ENCODE data around the gene ZFAND3. TPM values are rescaled to one million over a fixed set of nuclear protein-coding genes. Genes with fewer than 3 reads are reported as not detected.

Gene ZFAND3
- total and polyA plus RNA-seq, 2 of the 4 experiments (the other 2 are of a cell fraction): 10.9 to 26.7 TPM

DNA sequence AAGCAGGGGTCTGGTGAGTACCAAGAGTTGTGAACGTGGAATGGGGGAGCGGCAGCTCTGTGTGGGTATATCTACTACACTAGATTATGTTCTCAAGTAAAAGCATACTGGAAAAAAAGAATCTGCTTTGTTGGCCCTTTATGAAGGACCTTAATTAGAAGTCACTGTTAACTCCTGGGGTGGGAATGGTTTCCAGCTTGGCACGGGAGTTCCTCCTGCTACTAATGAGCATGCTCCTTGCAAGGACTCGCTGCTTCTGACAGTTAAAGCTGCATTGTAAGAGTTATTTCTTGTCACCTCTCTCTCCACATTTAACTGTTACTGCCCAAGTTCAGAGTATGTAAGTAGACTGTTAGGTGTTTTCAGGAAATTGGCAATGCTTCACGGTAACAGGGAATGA is 292.7 kb downstream of the ZFAND3 start:
- H3K4ac ChIP-seq (ENCODE audit: low read depth, low read length): no peak overlapping the region
- no peak for DNase-seq
- BruUV-seq (replicated peaks): no TSS peak
- H2BK20ac ChIP-seq (ENCODE audit: low read depth, low read length): no peak overlapping the region
- H4K5ac ChIP-seq (ENCODE audit: low read depth, low read length): no peak overlapping the region
- no peak overlapping the region for H3K27ac ChIP-seq (ENCODE audit: insufficient read depth, low read length)
- no peak overlapping the region for H2AFZ ChIP-seq (replicated peaks; ENCODE audit: low read length, poor library complexity)
- POLR2A ChIA-PET (ENCODE audit: unreplicated experiment): no interaction called here
- WGBS, 2 experiments (ENCODE audit: extremely low coverage in 2 of 2, insufficient read length in 1 of 2): no CpG with 5 or more reads among the region's 5 CpGs
- peaks cover 10% of the 10 kb centered on the region for H3K9me1 ChIP-seq (ENCODE audit: insufficient read depth, low read length)
- no peak overlapping the region for H2BK120ac ChIP-seq (ENCODE audit: low read depth, low read length)
- H3K23ac ChIP-seq (ENCODE audit: low read depth, low read length): no peak overlapping the region
- H3K4me3 ChIP-seq (ENCODE audit: insufficient read depth, low read depth, low read length): no peak overlapping the region
- H3K9ac ChIP-seq (ENCODE audit: low read depth, low read length): no peak overlapping the region
- no peak overlapping the region for H3K18ac ChIP-seq (ENCODE audit: low read depth, low read length)
- H3K14ac ChIP-seq (replicated peaks; ENCODE audit: low read depth, low read length): no peak overlapping the region
- H3K27me3 ChIP-seq (ENCODE audit: control insufficient read depth, insufficient read depth, low read length): no peaks in the 10 kb centered on the region
- H3K9me3 ChIP-seq (ENCODE audit: control insufficient read depth, insufficient read depth, low read length): no peaks in the 10 kb centered on the region
- no peak for ATAC-seq (ENCODE audit: low read depth)
- CTCF ChIA-PET: no interaction called here
- peaks cover 14% of the 10 kb centered on the region for H3K4me1 ChIP-seq (ENCODE audit: control insufficient read depth, insufficient read depth, low read length)
- H2AK5ac ChIP-seq (ENCODE audit: low read depth, low read length): no peak overlapping the region
- no peak overlapping the region for H3K4me2 ChIP-seq (ENCODE audit: low read depth, low read length)
- dilution Hi-C loops (cut with HindIII; ENCODE audit: low sequenced_read_pairs, unreplicated experiment) (no loop called here), in situ Hi-C loops (cut with MboI; ENCODE audit: low sequenced_read_pairs) (no loop called here), intact Hi-C loops (cut with micrococcal nuclease) (loop anchor here (10.0 kb wide), 1 partner anchor 317 kb away; no protein-coding TSS in a partner anchor)
- H4K91ac ChIP-seq (ENCODE audit: insufficient read depth, low read depth, low read length): no peak overlapping the region
- TF ChIP-seq MAFK (IDR thresholded peaks at IDR 0.05; ENCODE audit: low read depth, low read length) (no peak), MXI1 (IDR thresholded peaks at IDR 0.05; ENCODE audit: borderline replicate concordance, low read depth, low read length) (no peak), POLR2A (IDR thresholded peaks at IDR 0.05; ENCODE audit: low read depth, low read length) (no peak), NFE2L2 (IDR thresholded peaks at IDR 0.05; ENCODE audit: low read depth, low read length) (no peak), SMC3 (IDR thresholded peaks at IDR 0.05; ENCODE audit: low read depth, low read length) (no peak), RAD21 (IDR thresholded peaks at IDR 0.05; ENCODE audit: low read length) (no peak), RCOR1 (IDR thresholded peaks at IDR 0.05; ENCODE audit: insufficient replicate concordance, low read length) (no peak), BHLHE40 (IDR thresholded peaks at IDR 0.05; ENCODE audit: low read depth, low read length) (no peak), CHD1 (IDR thresholded peaks at IDR 0.05; ENCODE audit: low read depth, low read length) (no peak), RFX5 (IDR thresholded peaks at IDR 0.05; ENCODE audit: low read depth, low read length) (no peak), CEBPB (IDR thresholded peaks at IDR 0.05; ENCODE audit: low read depth, low read length) (no peak), MAZ (IDR thresholded peaks at IDR 0.05; ENCODE audit: borderline replicate concordance, low read depth, low read length) (no peak), FOS (IDR thresholded peaks at IDR 0.05; ENCODE audit: low read depth, low read length) (no peak)
- TF ChIP-seq, protein P1, sequence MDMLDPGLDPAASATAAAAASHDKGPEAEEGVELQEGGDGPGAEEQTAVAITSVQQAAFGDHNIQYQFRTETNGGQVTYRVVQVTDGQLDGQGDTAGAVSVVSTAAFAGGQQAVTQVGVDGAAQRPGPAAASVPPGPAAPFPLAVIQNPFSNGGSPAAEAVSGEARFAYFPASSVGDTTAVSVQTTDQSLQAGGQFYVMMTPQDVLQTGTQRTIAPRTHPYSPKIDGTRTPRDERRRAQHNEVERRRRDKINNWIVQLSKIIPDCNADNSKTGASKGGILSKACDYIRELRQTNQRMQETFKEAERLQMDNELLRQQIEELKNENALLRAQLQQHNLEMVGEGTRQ (IDR thresholded peaks at IDR 0.05; ENCODE audit: low read depth, low read length): no peak
- TF ChIP-seq, protein P2, sequence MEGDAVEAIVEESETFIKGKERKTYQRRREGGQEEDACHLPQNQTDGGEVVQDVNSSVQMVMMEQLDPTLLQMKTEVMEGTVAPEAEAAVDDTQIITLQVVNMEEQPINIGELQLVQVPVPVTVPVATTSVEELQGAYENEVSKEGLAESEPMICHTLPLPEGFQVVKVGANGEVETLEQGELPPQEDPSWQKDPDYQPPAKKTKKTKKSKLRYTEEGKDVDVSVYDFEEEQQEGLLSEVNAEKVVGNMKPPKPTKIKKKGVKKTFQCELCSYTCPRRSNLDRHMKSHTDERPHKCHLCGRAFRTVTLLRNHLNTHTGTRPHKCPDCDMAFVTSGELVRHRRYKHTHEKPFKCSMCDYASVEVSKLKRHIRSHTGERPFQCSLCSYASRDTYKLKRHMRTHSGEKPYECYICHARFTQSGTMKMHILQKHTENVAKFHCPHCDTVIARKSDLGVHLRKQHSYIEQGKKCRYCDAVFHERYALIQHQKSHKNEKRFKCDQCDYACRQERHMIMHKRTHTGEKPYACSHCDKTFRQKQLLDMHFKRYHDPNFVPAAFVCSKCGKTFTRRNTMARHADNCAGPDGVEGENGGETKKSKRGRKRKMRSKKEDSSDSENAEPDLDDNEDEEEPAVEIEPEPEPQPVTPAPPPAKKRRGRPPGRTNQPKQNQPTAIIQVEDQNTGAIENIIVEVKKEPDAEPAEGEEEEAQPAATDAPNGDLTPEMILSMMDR (conservative IDR thresholded peaks at IDR 0.05; ENCODE audit: low read depth, low read length): no peak
- TF ChIP-seq, protein P3, sequence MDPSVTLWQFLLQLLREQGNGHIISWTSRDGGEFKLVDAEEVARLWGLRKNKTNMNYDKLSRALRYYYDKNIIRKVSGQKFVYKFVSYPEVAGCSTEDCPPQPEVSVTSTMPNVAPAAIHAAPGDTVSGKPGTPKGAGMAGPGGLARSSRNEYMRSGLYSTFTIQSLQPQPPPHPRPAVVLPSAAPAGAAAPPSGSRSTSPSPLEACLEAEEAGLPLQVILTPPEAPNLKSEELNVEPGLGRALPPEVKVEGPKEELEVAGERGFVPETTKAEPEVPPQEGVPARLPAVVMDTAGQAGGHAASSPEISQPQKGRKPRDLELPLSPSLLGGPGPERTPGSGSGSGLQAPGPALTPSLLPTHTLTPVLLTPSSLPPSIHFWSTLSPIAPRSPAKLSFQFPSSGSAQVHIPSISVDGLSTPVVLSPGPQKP (IDR thresholded peaks at IDR 0.05; ENCODE audit: borderline replicate concordance, low read depth, low read length): no peak
- H3K36me3 ChIP-seq (ENCODE audit: control insufficient read depth, insufficient read depth, low read length): peaks cover 11% of the 10 kb centered on the region
- no peak overlapping the region for H2BK5ac ChIP-seq (ENCODE audit: low read depth, low read length, poor library complexity, severe bottlenecking)
- no peak overlapping the region for H3K56ac ChIP-seq (ENCODE audit: extremely low read depth, insufficient read depth, low read length)
- H2BK15ac ChIP-seq (ENCODE audit: low read depth, low read length): no peak overlapping the region
- peaks cover 50% of the 10 kb centered on the region; the same call in 1 of the 2 replicates for H4K20me1 ChIP-seq (ENCODE audit: insufficient read depth, low read length)
- peaks cover 58 to 83% of the 10 kb centered on the region in 2 experiments for H3K79me1 ChIP-seq (ENCODE audit: low read depth in 1 of 2, low read length in 2 of 2)
- no peak overlapping the region for H2AK9ac ChIP-seq (replicated peaks; ENCODE audit: low read depth, low read length, poor library complexity)
- H4K8ac ChIP-seq (ENCODE audit: low read depth in 2 of 2, low read length in 2 of 2): no peak overlapping the region

All from IMR-90 (cell line).